ENCODE results near the gene CTU2. TPM values are rescaled to one million over a fixed set of nuclear protein-coding genes. Genes with fewer than 3 reads are reported as not detected.

The CTU2 gene
- total RNA-seq, 2 experiments from 2014 or later, result 22.8 to 25.7 TPM

GRCh38 chr16:88764913-88765349 is 58.6 kb downstream of the CTU2 start:
- Mint-ChIP-seq H3K36me3 (no peaks in the 10 kb centered on the region), H3K4me3 (no peak overlapping the region), H3K4me1 (peaks cover 11% of the 10 kb centered on the region), H3K9me3 (no peaks in the 10 kb centered on the region), H3K27me3 (no peaks in the 10 kb centered on the region), H3K27ac (no peak overlapping the region)
- DNase-seq, result no peak
- ATAC-seq (ENCODE audit: low read depth), result no peak
- POLR2A ChIA-PET, result no interaction called here

Small RNA genes lying within 50 kb of the gene (microRNA-seq; reads per million reads assigned to microRNA genes)
- not detected for gene MIR4722

Other genes starting within 250 kb of the CTU2 start
- gene ZC3H18, start 136.1 kb upstream of the CTU2 start, total RNA-seq, result 10 to 100 TPM; 83.4 to 88.7 TPM
- gene IL17C, start 67.9 kb upstream of the CTU2 start, total RNA-seq, result under 1 TPM in 1 of 2 experiments, not detected in 1; 0.68 TPM
- 100 to 1,000 TPM; 505 to 513 TPM for gene CYBA, start 55.5 kb upstream of the CTU2 start, total RNA-seq
- gene MVD, start 43.4 kb upstream of the CTU2 start, total RNA-seq, result 10 to 100 TPM; 80.7 to 84.2 TPM
- 10 to 100 TPM; 14.4 to 15.0 TPM for gene SNAI3, start 20.0 kb upstream of the CTU2 start, total RNA-seq
- gene RNF166, start 95 bp upstream of the CTU2 start, total RNA-seq, result 100 to 1,000 TPM; 227 to 229 TPM
- gene PIEZO1, start 78.7 kb downstream of the CTU2 start, total RNA-seq, result 100 to 1,000 TPM; 206 to 220 TPM
- 100 to 1,000 TPM; 135 to 140 TPM for gene CDT1, start 97.3 kb downstream of the CTU2 start, total RNA-seq
- 100 to 1,000 TPM; 124 to 139 TPM for gene APRT, start 105.4 kb downstream of the CTU2 start, total RNA-seq
- 10 to 100 TPM; 50.9 to 51.8 TPM for gene GALNS, start 150.4 kb downstream of the CTU2 start, total RNA-seq
- gene TRAPPC2L, start 150.6 kb downstream of the CTU2 start, total RNA-seq, result 10 to 100 TPM; 47.4 to 50.9 TPM
- gene PABPN1L, start 160.2 kb downstream of the CTU2 start, total RNA-seq, result not detected

All from activated naive CD8-positive, alpha-beta T cell treated with anti-CD3 and anti-CD28 coated beads, Interleukin-2, amount 10 ng/mL, durations not matched to agents 7 days and 5 days (primary cell).